GM20000 (cell line): ENCODE measurements around the gene RYR3.

Experiments
- DNase-seq: peaks from one replicate; pipeline ENCODE4 v3.0.0; 2012; ENCODE audit warnings: low spot score
- CTCF ChIP-seq: IDR thresholded peaks from 2 replicates; pipeline ENCODE4 v1.5.1; 2012; ENCODE audit warnings: mild to moderate bottlenecking, control low read depth; ENCODE audit errors: extremely low read depth, missing control alignments

The RYR3 gene

GRCh38 chr15:33757516-33758232 lies 446.9 kb downstream of the RYR3 start:
- DNase-seq: no peak
- no peak for TF ChIP-seq CTCF

DNA sequence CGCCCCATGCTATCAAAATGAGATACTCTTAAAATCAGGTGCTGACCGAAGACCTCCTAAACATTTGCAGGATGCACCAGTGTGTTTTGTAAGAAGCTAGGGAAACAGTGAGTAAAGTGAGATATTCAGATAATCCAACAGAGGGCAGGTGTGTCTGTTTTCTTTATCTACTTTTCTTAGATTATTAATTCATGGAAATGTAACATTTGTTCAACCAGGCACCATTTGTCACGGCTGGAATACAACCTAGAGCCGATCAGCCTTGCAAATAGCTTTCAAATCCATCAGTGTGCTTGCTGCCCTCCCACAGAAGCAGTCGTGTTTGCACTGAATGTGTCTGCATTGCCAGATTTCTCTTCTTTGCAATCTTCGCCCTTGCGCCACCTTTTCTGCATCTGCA lies 455.6 kb downstream of the RYR3 start:
- DNase-seq: no peak
- no peak for TF ChIP-seq CTCF

DNA sequence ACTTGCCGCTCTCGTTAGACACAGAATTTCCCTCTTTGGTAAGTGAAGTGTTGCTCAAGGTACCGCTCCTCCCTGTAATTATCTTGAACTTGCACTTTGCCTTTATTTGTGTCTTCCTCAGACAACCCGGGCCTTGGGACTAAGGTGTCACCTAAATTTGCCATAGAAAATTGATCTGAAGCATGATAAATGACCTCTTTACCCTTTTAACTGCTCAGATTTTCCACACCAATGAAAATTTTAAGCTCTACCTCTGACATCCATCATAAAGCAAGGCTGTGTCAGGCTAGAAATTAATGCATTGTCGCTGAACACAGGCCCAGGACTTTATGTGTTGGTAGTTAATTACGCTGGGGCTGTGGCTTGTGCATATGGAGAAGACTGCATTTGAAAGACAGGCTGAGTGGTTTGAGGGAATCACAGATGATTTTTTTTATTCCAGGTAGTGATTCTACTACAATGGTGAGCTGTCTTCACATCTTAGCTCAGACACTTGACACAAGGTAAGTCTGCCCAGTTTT lies 458.0 kb downstream of the RYR3 start:
- TF ChIP-seq CTCF: no peak
- no peak for DNase-seq

GRCh38 chr15:33773969-33774368 lies 463.2 kb downstream of the RYR3 start:
- no peak for DNase-seq
- no peak for TF ChIP-seq CTCF

GRCh38 chr15:33778852-33779251 lies 468.1 kb downstream of the RYR3 start:
- no peak for DNase-seq

DNA sequence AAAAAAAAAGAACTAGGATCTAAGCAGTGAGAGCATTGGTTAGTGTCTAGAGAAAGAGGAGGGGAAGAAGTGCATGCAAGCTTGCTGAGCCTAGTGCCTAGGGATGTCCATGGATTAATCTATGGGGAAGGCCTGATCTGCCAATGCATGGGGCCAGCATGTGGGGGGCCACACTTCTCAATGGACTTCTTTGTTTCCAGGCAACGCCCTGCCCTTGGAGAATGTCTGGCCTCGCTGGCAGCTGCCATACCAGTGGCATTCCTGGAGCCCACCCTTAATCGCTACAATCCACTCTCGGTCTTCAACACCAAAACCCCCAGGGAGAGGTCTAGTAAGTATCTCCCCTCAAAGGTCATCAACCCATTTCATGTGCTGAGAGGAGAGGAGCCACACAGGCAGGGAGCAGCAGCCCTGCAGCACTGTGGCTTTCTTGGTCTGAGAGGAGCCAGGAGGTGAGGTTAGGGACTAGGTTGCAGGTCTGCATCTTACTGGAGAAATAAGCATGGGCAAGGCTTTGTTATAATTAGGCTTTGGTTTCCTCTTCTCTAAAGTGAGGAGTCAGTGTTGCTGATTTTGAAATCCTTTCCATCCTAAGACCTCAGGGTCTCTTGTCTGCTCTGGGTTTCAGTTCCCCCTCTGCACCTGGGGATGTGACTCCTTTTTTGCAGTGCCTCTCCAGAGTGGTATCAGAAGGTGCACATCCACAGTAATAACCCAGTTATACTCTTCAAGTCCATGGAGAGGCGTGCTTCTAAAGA lies 469.4 kb downstream of the RYR3 start:
- TF ChIP-seq CTCF: no peak
- no peak for DNase-seq

More at GRCh38 chr15:33778852-33779251, 468.1 kb downstream of the RYR3 start:
- no peak for TF ChIP-seq CTCF

DNA sequence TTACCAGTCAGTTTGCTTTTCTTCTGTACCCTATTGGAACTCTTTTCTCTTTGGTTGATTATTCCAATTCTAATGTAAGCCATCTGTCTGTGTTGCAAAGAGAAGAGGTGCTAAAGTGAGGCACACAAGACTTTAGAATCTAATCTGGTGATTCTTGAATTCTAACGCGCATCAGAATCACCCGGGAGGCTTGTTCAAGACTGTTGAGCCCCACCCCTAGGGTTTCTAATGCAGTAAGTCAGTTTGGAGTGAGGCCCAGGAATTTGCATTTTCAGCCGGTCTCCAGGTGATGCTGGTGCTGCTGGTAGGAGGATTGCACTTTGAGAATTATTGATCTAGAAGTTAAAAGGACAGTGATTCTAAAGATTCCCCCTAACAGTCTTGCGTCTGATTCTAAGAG lies 472.2 kb downstream of the RYR3 start:
- DNase-seq: no peak
- TF ChIP-seq CTCF: no peak
